ACC112 (cell line): ENCODE results near the gene QKI.
"Not testable (repeated sequence)": the region's sequence is repeated elsewhere in the genome, so short reads cannot be mapped to it uniquely, and the experiment has no call there.

Experiments used
- H2AFZ ChIP-seq: fragments of 200-600 bp; sonication (generic); one replicate; pipeline ENCODE4 v1.6.0; 2017; ENCODE audit warnings: antibody characterized with exemption, low read length; ENCODE audit not compliant: unreplicated experiment
- H3K27ac ChIP-seq: fragments of 200-600 bp; sonication (generic); 2 replicates; pipeline ENCODE4 v1.5.1; 2014; ENCODE audit warnings: low read depth, mild to moderate bottlenecking, antibody characterized with exemption, low read length, moderate library complexity
- H3K27me3 ChIP-seq: fragments of 200-600 bp; sonication (generic); 2 replicates; pipeline ENCODE4 v1.6.1; 2014; ENCODE audit warnings: mild to moderate bottlenecking, antibody characterized with exemption, low read length, moderate library complexity, mixed read lengths; ENCODE audit not compliant: insufficient read depth
- H3K36me3 ChIP-seq: fragments of 200-600 bp; sonication (generic); 2 replicates; pipeline ENCODE4 v1.6.1; 2016; ENCODE audit warnings: mild to moderate bottlenecking, antibody characterized with exemption, low read length, moderate library complexity, mixed read lengths; ENCODE audit not compliant: insufficient read depth
- H3K4me1 ChIP-seq: fragments of 200-600 bp; sonication (generic); one replicate; pipeline ENCODE4 v1.6.1; 2016; ENCODE audit warnings: low read length, mixed read lengths; ENCODE audit not compliant: insufficient read depth, unreplicated experiment, control insufficient read depth
- H3K4me3 ChIP-seq: fragments of 200-600 bp; sonication (generic); 2 replicates; pipeline ENCODE4 v1.5.1; 2014; ENCODE audit warnings: mild to moderate bottlenecking, low read depth, low read length
- H3K79me2 ChIP-seq: fragments of 200-600 bp; sonication (generic); one replicate; pipeline ENCODE4 v1.6.0; 2016; ENCODE audit warnings: low read length; ENCODE audit not compliant: control insufficient read depth, unreplicated experiment, insufficient read depth

QKI gene

DNA sequence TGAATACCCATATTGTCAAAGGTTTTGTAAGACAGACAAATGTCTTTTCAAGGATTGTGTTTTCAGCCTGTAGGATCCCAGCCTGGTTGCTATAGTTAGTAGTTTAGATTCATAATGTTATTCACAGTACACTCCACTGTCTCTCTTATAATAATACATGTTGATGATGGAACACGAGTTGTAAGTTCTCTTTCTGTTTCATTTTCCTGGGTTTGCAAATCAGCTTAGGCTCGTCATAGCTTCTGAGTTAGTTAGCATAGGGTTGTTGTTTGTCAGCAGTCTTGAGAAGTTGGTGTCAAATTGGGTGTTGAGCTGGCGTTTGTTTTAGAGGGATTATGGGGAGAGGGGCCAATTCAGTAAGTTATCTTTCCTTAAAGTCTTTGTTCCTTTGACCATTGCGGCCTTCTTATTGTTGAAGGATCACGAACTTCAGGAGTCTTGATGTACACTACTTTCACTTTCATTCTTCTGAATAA is 45.8 kb downstream of the QKI start:
- H3K27ac ChIP-seq = peak overlapping the region; percentile 84
- no peak overlapping the region for H2AFZ ChIP-seq
- no peaks in the 10 kb centered on the region for H3K27me3 ChIP-seq
- peaks cover 13% of the 10 kb centered on the region; the same call in 1 of the 2 replicates for H3K36me3 ChIP-seq
- H3K4me3 ChIP-seq = peak overlapping the region; percentile 74
- H3K4me1 ChIP-seq = peaks cover 40% of the 10 kb centered on the region
- H3K79me2 ChIP-seq = peaks cover 84% of the 10 kb centered on the region

DNA sequence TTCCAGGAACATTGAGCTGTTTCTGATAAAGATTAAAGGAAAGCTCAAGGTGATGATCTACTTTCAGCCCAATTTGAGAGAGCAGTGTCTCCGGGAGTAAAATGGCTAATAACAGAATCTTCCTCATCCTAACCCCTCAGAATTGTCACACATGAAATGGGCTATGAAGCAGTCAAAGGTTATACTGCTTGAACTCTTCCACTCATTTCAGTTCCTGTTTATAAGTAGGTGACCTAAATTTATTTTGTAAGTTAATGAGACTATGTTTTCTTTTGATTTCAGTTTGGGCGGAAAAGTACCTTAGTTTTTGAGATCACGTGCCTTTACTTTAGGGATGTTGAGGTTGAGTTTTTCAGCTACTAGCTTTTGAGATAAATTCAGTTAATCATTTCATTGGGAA is 47.2 kb downstream of the QKI start:
- peak overlapping the region; percentile 74 for H3K4me3 ChIP-seq
- H2AFZ ChIP-seq = no peak overlapping the region
- H3K36me3 ChIP-seq = peaks cover 10% of the 10 kb centered on the region; the same call in 1 of the 2 replicates
- peaks cover 75% of the 10 kb centered on the region for H3K79me2 ChIP-seq
- no peaks in the 10 kb centered on the region for H3K27me3 ChIP-seq
- peak overlapping the region; percentile 84; the same call in 1 of the 2 replicates for H3K27ac ChIP-seq
- peaks cover 42% of the 10 kb centered on the region for H3K4me1 ChIP-seq

DNA sequence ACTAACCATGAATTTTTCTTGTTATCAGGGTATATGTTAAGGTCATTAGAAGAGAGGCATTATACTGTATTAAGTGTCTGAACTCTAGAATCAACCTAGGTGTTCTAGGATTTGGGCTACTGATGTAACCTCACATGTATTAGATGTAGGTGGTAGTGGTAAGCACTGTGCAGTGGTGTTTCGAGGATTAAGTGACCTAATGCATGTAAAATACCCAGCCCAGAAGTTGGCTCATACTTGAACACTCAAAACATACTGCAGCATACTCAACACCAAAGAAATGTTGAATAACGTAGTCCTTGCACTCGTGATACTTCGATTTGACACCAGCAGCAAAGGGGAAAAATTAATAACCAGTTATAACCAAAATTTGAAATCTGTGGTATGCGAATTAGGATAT is 48.7 kb downstream of the QKI start:
- Histone ChIP-seq H3K27me3 (no peaks in the 10 kb centered on the region), H3K4me3 (no peak overlapping the region), H2AFZ (no peak overlapping the region), H3K36me3 (peaks cover 14% of the 10 kb centered on the region; the same call in 1 of the 2 replicates), H3K27ac (no peak overlapping the region), H3K79me2 (peaks cover 78% of the 10 kb centered on the region), H3K4me1 (peaks cover 35% of the 10 kb centered on the region)

DNA sequence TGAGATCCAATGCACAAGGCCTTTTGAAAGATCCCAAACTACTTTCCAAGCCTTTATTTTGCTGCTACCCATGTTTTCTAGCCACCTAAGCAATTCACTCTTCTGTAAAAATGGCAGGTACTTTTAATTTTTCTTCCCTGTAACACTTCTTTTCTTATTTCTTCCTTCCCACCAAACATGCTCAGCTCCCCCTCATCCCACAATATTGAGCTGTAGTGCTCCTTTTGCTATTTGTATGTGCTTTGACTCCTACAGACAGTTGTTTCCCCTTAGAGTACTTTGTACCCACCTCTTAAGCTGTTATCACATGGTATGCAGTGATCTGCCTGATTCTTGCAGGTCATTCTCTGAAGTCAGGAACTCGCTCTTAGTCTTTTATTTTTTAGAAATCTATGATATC is 49.3 kb downstream of the QKI start:
- H3K36me3 ChIP-seq = peaks cover 20% of the 10 kb centered on the region; the same call in 1 of the 2 replicates
- H3K27ac ChIP-seq = no peak overlapping the region
- no peak overlapping the region for H2AFZ ChIP-seq
- no peak overlapping the region for H3K4me3 ChIP-seq
- H3K4me1 ChIP-seq = peaks cover 28% of the 10 kb centered on the region
- no peaks in the 10 kb centered on the region for H3K27me3 ChIP-seq
- H3K79me2 ChIP-seq = peaks cover 82% of the 10 kb centered on the region

DNA sequence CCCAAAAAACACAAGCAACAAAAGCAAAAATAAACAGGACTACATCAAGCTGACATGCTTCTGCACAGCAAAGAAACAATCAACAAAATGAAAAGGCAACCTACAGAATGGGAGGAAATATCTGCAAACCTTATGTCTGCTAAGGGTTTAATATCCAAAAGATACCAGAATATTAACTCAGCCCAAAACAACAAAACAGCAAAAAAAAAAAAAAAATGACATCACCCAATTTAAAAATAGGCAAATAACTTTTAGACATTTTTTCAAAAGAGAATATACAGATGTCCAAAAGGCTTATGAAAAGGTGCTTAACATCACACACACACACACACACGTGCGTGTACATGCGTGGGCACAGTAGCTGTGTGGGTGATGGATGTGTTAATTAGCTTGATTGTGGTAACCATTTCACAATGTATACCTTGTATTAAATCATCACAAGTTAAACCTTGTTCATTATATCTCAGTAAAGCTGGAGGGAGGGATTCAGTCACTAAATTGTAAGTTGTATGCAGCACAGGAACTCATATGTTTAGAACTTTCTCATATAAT is 52.4 kb downstream of the QKI start:
- Histone ChIP-seq H3K27ac (no peak overlapping the region), H3K36me3 (peaks cover 45% of the 10 kb centered on the region), H2AFZ (no peak overlapping the region), H3K4me3 (no peak overlapping the region), H3K79me2 (peaks cover 80% of the 10 kb centered on the region), H3K27me3 (no peaks in the 10 kb centered on the region), H3K4me1 (peaks cover 8% of the 10 kb centered on the region)

DNA sequence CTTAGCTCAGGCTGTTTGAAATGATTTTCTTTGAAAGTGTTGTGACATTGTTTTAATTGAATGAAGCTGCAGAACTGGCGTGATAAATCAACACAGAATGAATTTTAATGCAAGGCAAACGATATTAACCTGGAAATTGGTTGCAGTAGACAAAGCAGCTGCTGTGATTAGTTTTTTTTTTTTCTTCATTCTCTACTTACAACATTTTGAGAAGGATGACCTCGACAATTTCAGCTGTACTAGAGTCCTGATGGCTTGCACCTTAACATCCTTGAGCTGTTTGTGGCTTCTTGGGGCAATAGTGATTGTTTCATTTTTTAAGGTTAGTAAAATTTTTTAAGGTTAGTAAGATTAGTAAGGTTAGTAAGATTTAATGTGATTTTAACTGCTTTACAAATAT is 54.2 kb downstream of the QKI start:
- Histone ChIP-seq H3K4me1 (peaks cover 8% of the 10 kb centered on the region), H2AFZ (no peak overlapping the region), H3K36me3 (peaks cover 43% of the 10 kb centered on the region), H3K27ac (no peak overlapping the region), H3K79me2 (peaks cover 79% of the 10 kb centered on the region), H3K27me3 (no peaks in the 10 kb centered on the region), H3K4me3 (no peak overlapping the region)

DNA sequence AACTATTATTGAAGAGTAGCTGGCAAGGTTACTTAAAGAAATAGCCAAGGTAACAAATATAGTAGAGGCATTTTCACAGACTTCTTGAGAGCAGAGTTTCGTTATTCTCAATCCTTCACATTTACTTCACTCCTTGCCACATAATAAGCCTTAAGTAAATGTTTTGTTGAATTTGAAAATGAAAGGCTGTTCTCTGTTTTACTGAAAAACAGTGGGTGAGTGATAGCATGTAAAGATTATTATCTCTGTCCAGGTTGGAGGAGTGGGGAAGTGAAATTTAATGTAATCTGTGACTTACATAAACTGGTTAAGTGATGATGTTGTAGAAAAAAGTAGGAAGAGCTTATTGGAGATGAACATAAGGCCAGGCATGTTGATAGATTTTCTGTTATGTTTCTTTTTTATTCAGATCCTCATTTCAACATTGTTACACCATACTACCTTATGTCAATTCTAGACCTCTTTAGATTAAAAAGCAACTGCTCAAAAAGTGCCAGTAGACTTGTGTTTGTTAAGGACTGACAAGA is 55.0 kb downstream of the QKI start:
- Histone ChIP-seq H3K4me3 (no peak overlapping the region), H2AFZ (no peak overlapping the region), H3K27ac (no peak overlapping the region), H3K79me2 (peaks cover 77% of the 10 kb centered on the region), H3K4me1 (peaks cover 8% of the 10 kb centered on the region), H3K36me3 (peaks cover 41% of the 10 kb centered on the region), H3K27me3 (no peaks in the 10 kb centered on the region)

DNA sequence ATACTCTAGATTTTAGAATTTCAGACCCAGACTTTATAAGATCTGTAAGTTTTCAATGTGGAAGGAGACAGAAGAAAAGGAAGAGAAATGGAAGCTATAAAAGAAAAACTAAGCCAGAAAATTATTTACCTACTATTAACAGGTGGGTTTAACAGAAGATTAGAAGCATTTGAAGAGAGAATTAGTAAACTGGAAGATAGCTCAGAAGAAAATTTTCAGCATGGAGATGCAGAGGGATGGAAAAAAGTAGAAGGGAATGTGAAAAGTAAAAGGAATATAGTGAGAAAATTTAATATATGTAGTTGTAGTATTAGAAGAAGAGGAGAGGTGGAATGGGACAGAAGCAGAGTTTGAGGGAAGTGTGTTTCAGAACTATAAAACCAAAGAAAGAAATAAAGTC is 56.1 kb downstream of the QKI start:
- Histone ChIP-seq H3K79me2 (peaks cover 80% of the 10 kb centered on the region), H2AFZ (no peak overlapping the region), H3K36me3 (peaks cover 36% of the 10 kb centered on the region), H3K27me3 (no peaks in the 10 kb centered on the region), H3K4me1 (peaks cover 8% of the 10 kb centered on the region), H3K27ac (no peak overlapping the region), H3K4me3 (no peak overlapping the region)

DNA sequence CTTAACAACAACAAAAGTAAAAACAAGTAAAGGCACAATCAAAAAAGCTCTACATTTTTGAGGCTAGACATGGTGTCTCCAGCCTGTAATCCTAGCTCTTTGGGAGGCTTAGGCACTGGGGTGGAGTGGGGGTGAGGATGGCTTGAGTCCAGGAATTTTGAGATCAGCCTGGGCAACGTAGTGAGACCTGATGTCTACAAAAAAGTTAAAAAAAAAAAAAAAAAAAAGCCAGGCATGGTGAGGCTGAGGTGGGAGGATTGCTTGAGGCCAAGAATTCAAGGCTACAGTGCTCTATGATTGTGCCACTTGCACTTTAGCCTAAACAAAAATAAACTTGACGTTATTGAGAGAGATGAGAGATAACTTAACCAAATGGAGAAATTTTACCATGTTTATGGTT is 60.1 kb downstream of the QKI start:
- no peak overlapping the region for H2AFZ ChIP-seq
- no peak overlapping the region for H3K27ac ChIP-seq
- peaks cover 72% of the 10 kb centered on the region for H3K79me2 ChIP-seq
- no peaks in the 10 kb centered on the region for H3K4me1 ChIP-seq
- no peaks in the 10 kb centered on the region for H3K27me3 ChIP-seq
- peaks cover 21% of the 10 kb centered on the region for H3K36me3 ChIP-seq
- no peak overlapping the region for H3K4me3 ChIP-seq

DNA sequence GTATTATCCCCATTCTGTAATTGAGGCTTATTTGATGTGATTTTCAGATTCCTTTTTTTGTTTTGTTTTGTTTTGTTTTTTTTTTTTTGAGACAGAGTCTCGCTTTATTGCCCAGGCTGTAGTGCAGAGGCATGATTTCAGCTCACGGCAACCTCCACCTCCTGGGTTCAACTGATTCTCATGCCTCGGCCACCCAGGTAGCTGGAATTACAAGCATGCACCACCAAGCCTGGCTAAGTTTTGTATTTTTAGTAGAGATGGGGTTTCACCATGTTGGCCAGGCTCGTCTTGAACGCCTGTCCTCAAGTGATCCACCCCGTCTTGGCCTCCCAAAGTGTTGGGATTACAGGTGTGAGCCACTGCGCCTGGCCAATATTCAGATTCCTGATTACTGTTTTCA is 62.4 kb downstream of the QKI start:
- H2AFZ ChIP-seq, H3K36me3 ChIP-seq, H3K4me3 ChIP-seq, H3K27ac ChIP-seq, H3K27me3 ChIP-seq, H3K4me1 ChIP-seq: not testable (repeated sequence)
- peaks cover 62% of the 10 kb centered on the region for H3K79me2 ChIP-seq

DNA sequence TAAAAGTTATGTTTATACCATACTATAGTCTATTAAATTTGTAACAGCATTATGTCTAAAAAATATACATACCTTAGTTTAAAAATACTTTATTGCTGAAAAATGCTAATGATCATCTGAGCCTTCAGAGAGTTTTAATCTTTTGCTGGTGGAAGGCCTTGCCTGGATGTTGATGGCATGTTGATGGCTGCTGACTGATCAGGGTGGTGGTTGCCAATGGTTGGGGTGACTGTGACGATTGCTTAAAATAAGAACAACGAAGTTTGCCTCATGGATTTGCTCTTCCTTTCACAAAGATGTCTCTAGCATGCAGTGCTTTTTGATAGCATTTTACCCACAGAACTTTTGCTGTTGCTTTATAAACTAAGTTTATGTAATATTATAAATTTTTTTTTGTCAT is 68.6 kb downstream of the QKI start:
- no peak overlapping the region for H3K27ac ChIP-seq
- no peaks in the 10 kb centered on the region for H3K4me1 ChIP-seq
- no peak overlapping the region for H3K4me3 ChIP-seq
- H3K36me3 ChIP-seq = 0 out of 2 replicates have a peak, but pooled peaks cover 3% of the 10 kb centered on the region
- H3K79me2 ChIP-seq = peaks cover 65% of the 10 kb centered on the region
- H3K27me3 ChIP-seq = no peaks in the 10 kb centered on the region
- H2AFZ ChIP-seq = no peak overlapping the region
